ENCODE data around the gene TPGS1. TPM values are rescaled to one million over a fixed set of nuclear protein-coding genes. Genes with fewer than 3 reads are reported as not detected.

The TPGS1 gene
- total and polyA plus RNA-seq, 2 of the 8 experiments (the other 6 are each of a cell fraction or from before 2014, with no cell fraction given): 9.1 to 10.6 TPM

- CTCF ChIA-PET (ENCODE audit: partially characterized antibody): interaction anchor here (0.9 to 3.6 kb wide), 5 partner anchors 9 to 121 kb away, joined by 3 to 20 read pairs (median 4); partner anchors contain the start of gene MADCAM1
These were observed 2.7 kb upstream of the TPGS1 start for GRCh38 chr19:504616-505015.

More at GRCh38 chr19:504616-505015, 2.7 kb upstream of the TPGS1 start:
- no peak for TF ChIP-seq CEBPB (IDR thresholded peaks at IDR 0.05; ENCODE audit: low read depth, low read length)
- TF ChIP-seq FOSL1 (IDR thresholded peaks at IDR 0.05; ENCODE audit: insufficient read depth, low read depth, low read length): no peak
- TF ChIP-seq KDM5A (IDR thresholded peaks at IDR 0.05; ENCODE audit: low read length): no peak
- no peak for TF ChIP-seq JUND (IDR thresholded peaks at IDR 0.05; ENCODE audit: low read length)
- TF ChIP-seq CREB1 (IDR thresholded peaks at IDR 0.05): no peak
- TF ChIP-seq CBX5 (IDR thresholded peaks at IDR 0.05; ENCODE audit: low read depth, low read length): no peak
- TF ChIP-seq NRF1 (IDR thresholded peaks at IDR 0.05; ENCODE audit: low read depth, low read length): no peak
- TF ChIP-seq KDM1A (IDR thresholded peaks at IDR 0.05; ENCODE audit: borderline replicate concordance, low read length): no peak
- no peak for TF ChIP-seq CTBP2 (IDR thresholded peaks at IDR 0.05; ENCODE audit: borderline replicate concordance, insufficient read depth, insufficient read length, low read length)
- no peak for TF ChIP-seq ATF2 (IDR thresholded peaks at IDR 0.05; ENCODE audit: low read length)
- TF ChIP-seq BRCA1 (IDR thresholded peaks at IDR 0.05; ENCODE audit: low read depth, low read length): no peak
- no peak for TF ChIP-seq POLR2AphosphoS5 (IDR thresholded peaks at IDR 0.05; ENCODE audit: low read depth, low read length)
- 82% methylated on average over 12 of the region's 14 CpGs; no CpG with 5 or more reads in 1 of the 2 experiments for WGBS, 2 experiments (ENCODE audit: extremely low coverage in 1 of 2, insufficient coverage in 1 of 2, insufficient read length in 1 of 2, insufficient replicate concordance in 2 of 2, low coverage in 1 of 2, low lambda C conversion rate in 2 of 2, missing lambda C conversion rate in 1 of 2)
- no peak overlapping the region for H3K23ac ChIP-seq (ENCODE audit: insufficient read length)
- H3K9ac ChIP-seq (replicated peaks in 1 of 4; ENCODE audit: extremely low read depth in 1 of 4, low read depth in 3 of 4, low read length in 3 of 4): no peak overlapping the region
- no peak overlapping the region for H3K4ac ChIP-seq (replicated peaks; ENCODE audit: insufficient read length, low read depth, low read length)
- no peak overlapping the region for H2BK5ac ChIP-seq (ENCODE audit: low read depth, low read length)
- FAIRE-seq (no peak), DNase-seq (ENCODE audit: low read depth in 1 of 2, low spot score in 2 of 2) (no peak)
- no peak overlapping the region for H3K56ac ChIP-seq (replicated peaks; ENCODE audit: insufficient read length, low read depth, low read length)
- H3K79me1 ChIP-seq (ENCODE audit: low read depth, low read length): no peaks in the 10 kb centered on the region
- peaks cover 0 to 4% of the 10 kb centered on the region in 2 experiments for H4K20me1 ChIP-seq (replicated peaks in 1 of 2; ENCODE audit: control insufficient read depth in 1 of 2, insufficient read depth in 2 of 2, low read length in 2 of 2)
- peaks cover 0 to 4% (median 2%) of the 10 kb centered on the region in 4 experiments for H3K27me3 ChIP-seq (replicated peaks in 1 of 4; ENCODE audit: control insufficient read depth in 3 of 4, extremely low read depth in 1 of 4, insufficient read depth in 3 of 4, low read length in 3 of 4)
- no peak overlapping the region for H2BK12ac ChIP-seq (ENCODE audit: low read depth, low read length)
- POLR2A ChIA-PET (ENCODE audit: partially characterized antibody): interaction anchor here (1.2 kb wide), 2 partner anchors 16 to 26 kb away, joined by 3 to 6 read pairs; no protein-coding TSS in a partner anchor
- no peaks in the 10 kb centered on the region for H3K79me2 ChIP-seq (ENCODE audit: control insufficient read depth in 1 of 2, insufficient read depth in 2 of 2, low read length in 2 of 2)
- H2BK20ac ChIP-seq (ENCODE audit: low read length): no peak overlapping the region
- H4K5ac ChIP-seq (ENCODE audit: insufficient read length, low read depth, low read length): no peak overlapping the region
- H3K4me1 ChIP-seq (replicated peaks in 1 of 4; ENCODE audit: control insufficient read depth in 3 of 4, insufficient read depth in 4 of 4, low read length in 3 of 4): peaks cover 0 to 4% (median under 1%) of the 10 kb centered on the region in 4 experiments; a peak in 2 of 7 replicates
- H4K8ac ChIP-seq (ENCODE audit: extremely low read depth, insufficient read depth, low read length): no peak overlapping the region; the same call in 1 of the 2 replicates
- no peaks in the 10 kb centered on the region; a peak in 2 of 4 replicates for H3K9me3 ChIP-seq (ENCODE audit: insufficient read depth in 2 of 2, low read depth in 1 of 2, low read length in 1 of 2)
- H3K4me2 ChIP-seq (ENCODE audit: insufficient read depth in 1 of 2, low read depth in 2 of 2, low read length in 2 of 2): no peak overlapping the region
- no peak overlapping the region for H4K91ac ChIP-seq (replicated peaks; ENCODE audit: insufficient read length, low read length)
- no peak overlapping the region for H3K4me3 ChIP-seq (ENCODE audit: extremely low read depth in 1 of 4, insufficient read depth in 2 of 4, low read depth in 3 of 4, low read length in 4 of 4)
- H3K36me3 ChIP-seq (ENCODE audit: control insufficient read depth in 2 of 4, insufficient read depth in 4 of 4, low read length in 3 of 4): no peaks in the 10 kb centered on the region
- H3K27ac ChIP-seq (ENCODE audit: low read depth, low read length): no peak overlapping the region
- H3K14ac ChIP-seq (ENCODE audit: insufficient read length): no peak overlapping the region
- no peak overlapping the region for H3K18ac ChIP-seq (ENCODE audit: extremely low read depth, low read length)
- H3K23me2 ChIP-seq (ENCODE audit: low read depth, low read length): peaks cover 8% of the 10 kb centered on the region; the same call in 1 of the 2 replicates
- H2AK5ac ChIP-seq (ENCODE audit: low read depth, low read length): no peak overlapping the region
- H2BK15ac ChIP-seq (ENCODE audit: low read length): no peak overlapping the region
- H2BK120ac ChIP-seq (replicated peaks; ENCODE audit: low read depth, low read length): no peak overlapping the region
- H2AFZ ChIP-seq (ENCODE audit: low read length): no peak overlapping the region
